Neuronal stem cell (in vitro differentiated cells): ENCODE results near the gene ADORA2A.

Source experiments
- DNase-seq: peaks from one replicate; pipeline ENCODE4 v3.0.0-alpha.2; 2013; ENCODE audit warnings: low spot score
- H2AFZ ChIP-seq: one replicate; pipeline ENCODE4 v1.6.1; 2013; ENCODE audit warnings: mild to moderate bottlenecking, low read length, inconsistent platforms
- H2AK5ac ChIP-seq: 2 replicates; pipeline ENCODE4 v1.6.1; 2013; ENCODE audit warnings: low read depth, mild to moderate bottlenecking, inconsistent platforms, low read length, moderate library complexity, mixed read lengths
- H2BK120ac ChIP-seq: 2 replicates; pipeline ENCODE4 v1.6.1; 2013; ENCODE audit warnings: low read depth, mild to moderate bottlenecking, inconsistent platforms, low read length, moderate library complexity, mixed read lengths
- H2BK12ac ChIP-seq: one replicate; pipeline ENCODE4 v1.6.1; 2013; ENCODE audit warnings: low read length, inconsistent platforms
- H2BK15ac ChIP-seq: 2 replicates; pipeline ENCODE4 v1.6.1; 2013; ENCODE audit warnings: mild to moderate bottlenecking, low read length, inconsistent platforms, mixed read lengths
- H2BK5ac ChIP-seq: one replicate; pipeline ENCODE4 v1.6.1; 2013; ENCODE audit warnings: inconsistent platforms, mild to moderate bottlenecking, low read length, moderate library complexity
- H3K14ac ChIP-seq: one replicate; pipeline ENCODE4 v1.6.1; 2013; ENCODE audit warnings: low read length, inconsistent platforms
- H3K18ac ChIP-seq: 2 replicates; pipeline ENCODE4 v1.6.1; 2013; ENCODE audit warnings: low read length, inconsistent platforms
- H3K23ac ChIP-seq: 2 replicates; pipeline ENCODE4 v1.6.1; 2013; ENCODE audit warnings: low read depth, mild to moderate bottlenecking, mixed read lengths, low read length, inconsistent platforms; ENCODE audit not compliant: poor library complexity
- H3K27ac ChIP-seq: replicated peaks from 3 replicates; pipeline ENCODE4 v1.5.1; 2013; ENCODE audit warnings: low read length, inconsistent platforms
- H3K27me3 ChIP-seq, 3 experiments: 2 replicates each; pipeline ENCODE4 v1.6.1; 2013; ENCODE audit warnings: low read length in 3 of 3, mild to moderate bottlenecking in 2 of 3, inconsistent platforms in 1 of 3, low read depth in 1 of 3, mixed read lengths in 1 of 3, moderate library complexity in 1 of 3; ENCODE audit not compliant: control insufficient read depth in 3 of 3, insufficient read depth in 3 of 3
- H3K36me3 ChIP-seq, 2 donors: replicated peaks in 1 of 2; 2 replicates each; pipeline ENCODE4 v1.6.1; 2013; ENCODE audit warnings: low read length in 2 of 2; ENCODE audit not compliant: control insufficient read depth in 2 of 2, insufficient read depth in 2 of 2
- H3K4ac ChIP-seq: 2 replicates; pipeline ENCODE4 v1.6.1; 2013; ENCODE audit warnings: inconsistent platforms, mild to moderate bottlenecking, low read length, moderate library complexity
- H3K4me1 ChIP-seq, 2 donors: 1 replicate in 1 of 2; 2 replicates in 1 of 2; pipeline ENCODE4 v1.6.1; 2013; ENCODE audit warnings: low read length in 2 of 2, low read depth in 1 of 2; ENCODE audit not compliant: control insufficient read depth in 2 of 2, insufficient read depth in 1 of 2
- H3K4me2 ChIP-seq: one replicate; pipeline ENCODE4 v1.6.1; 2013; ENCODE audit warnings: mild to moderate bottlenecking, low read length, inconsistent platforms; ENCODE audit not compliant: insufficient read depth, poor library complexity, severe bottlenecking
- H3K4me3 ChIP-seq, 2 donors: 2 replicates each; pipeline ENCODE4 v1.5.1; 2013; ENCODE audit warnings: low read length in 2 of 2, mild to moderate bottlenecking in 2 of 2, inconsistent platforms in 1 of 2, moderate library complexity in 1 of 2
- H3K79me1 ChIP-seq: one replicate; pipeline ENCODE4 v1.6.1; 2013; ENCODE audit warnings: low read depth, mild to moderate bottlenecking, inconsistent platforms, low read length, moderate library complexity
- H3K9ac ChIP-seq: one replicate; pipeline ENCODE4 v1.6.1; 2013; ENCODE audit warnings: mild to moderate bottlenecking, low read depth, low read length, inconsistent platforms; ENCODE audit not compliant: poor library complexity
- H3K9me3 ChIP-seq, 2 donors: replicated peaks in 1 of 2; 2 replicates each; pipeline versions ENCODE3 to v1.6.1; 2013; ENCODE audit warnings: low read length in 2 of 2, mild to moderate bottlenecking in 2 of 2, inconsistent platforms in 1 of 2, low read depth in 1 of 2, mixed read lengths in 1 of 2, moderate library complexity in 1 of 2; ENCODE audit not compliant: control insufficient read depth in 2 of 2, insufficient read depth in 1 of 2
- H4K8ac ChIP-seq: one replicate; pipeline ENCODE4 v1.6.1; 2013; ENCODE audit warnings: low read depth, mild to moderate bottlenecking, inconsistent platforms, low read length, moderate library complexity
- H4K91ac ChIP-seq: one replicate; pipeline ENCODE4 v1.6.1; 2013; ENCODE audit warnings: low read length, low read depth, mild to moderate bottlenecking, inconsistent platforms; ENCODE audit not compliant: poor library complexity
- WGBS, 2 donors: extraction: QIAGEN DNeasy Blood & Tissue Kit; methylation state at CpG; one replicate each; pipeline ENCODE4 v1.1.7; 2013; ENCODE audit warnings: missing lambda C conversion rate in 2 of 2, mixed read lengths in 1 of 2; ENCODE audit not compliant: insufficient read length in 2 of 2, insufficient replicate concordance in 1 of 2; ENCODE audit errors: extremely low coverage in 2 of 2; 5-methylcytosine and 5-hydroxymethylcytosine counted together

The ADORA2A gene

DNA sequence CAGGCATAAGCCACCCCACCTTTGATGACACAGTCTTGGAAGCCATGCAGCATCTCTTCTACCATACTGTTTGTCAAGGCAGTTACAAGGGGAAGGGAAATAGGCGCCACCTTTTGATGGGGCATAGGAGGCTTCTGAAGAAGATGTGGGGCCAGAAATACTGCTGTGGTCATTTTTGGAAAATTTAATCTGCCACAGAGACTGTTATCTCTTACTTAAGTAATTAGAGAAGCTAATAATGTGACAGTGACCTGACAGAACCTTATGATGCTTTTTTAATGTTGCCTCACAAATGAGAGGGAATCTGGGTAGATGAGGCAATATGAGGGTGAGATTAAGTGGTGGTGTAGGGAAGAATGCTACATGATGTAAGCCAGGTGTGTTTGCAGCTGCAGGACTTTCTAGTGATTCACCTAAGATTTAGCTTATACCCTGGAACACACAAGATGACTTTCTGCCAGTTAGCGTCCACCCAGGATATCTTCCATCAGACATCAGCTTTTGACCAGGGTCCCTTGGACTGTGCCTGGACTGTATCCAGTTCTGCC is 34.3 kb upstream of the ADORA2A start:
- Histone ChIP-seq H4K8ac (no peak overlapping the region), H3K27me3 (no peaks in the 10 kb centered on the region), H3K9me3 (no peaks in the 10 kb centered on the region), H3K14ac (no peak overlapping the region), H3K9ac (no peak overlapping the region), H2BK5ac (no peak overlapping the region), H3K18ac (no peak overlapping the region), H3K27ac (no peak overlapping the region), H3K4ac (no peak overlapping the region), H4K91ac (no peak overlapping the region), H2BK120ac (no peak overlapping the region), H3K4me1 (peaks cover 0 to 1% of the 10 kb centered on the region in 2 donors), H3K79me1 (peaks cover 2% of the 10 kb centered on the region), H3K23ac (no peak overlapping the region), H2BK12ac (no peak overlapping the region), H2AK5ac (no peak overlapping the region), H3K4me3 (no peak overlapping the region), H3K4me2 (no peak overlapping the region), H2AFZ (no peak overlapping the region), H3K36me3 (peaks cover 10 to 72% of the 10 kb centered on the region in 2 donors), H2BK15ac (no peak overlapping the region)
- no peak for DNase-seq
- WGBS, 2 donors, result no CpG with 5 or more reads among the region's 2 CpGs

DNA sequence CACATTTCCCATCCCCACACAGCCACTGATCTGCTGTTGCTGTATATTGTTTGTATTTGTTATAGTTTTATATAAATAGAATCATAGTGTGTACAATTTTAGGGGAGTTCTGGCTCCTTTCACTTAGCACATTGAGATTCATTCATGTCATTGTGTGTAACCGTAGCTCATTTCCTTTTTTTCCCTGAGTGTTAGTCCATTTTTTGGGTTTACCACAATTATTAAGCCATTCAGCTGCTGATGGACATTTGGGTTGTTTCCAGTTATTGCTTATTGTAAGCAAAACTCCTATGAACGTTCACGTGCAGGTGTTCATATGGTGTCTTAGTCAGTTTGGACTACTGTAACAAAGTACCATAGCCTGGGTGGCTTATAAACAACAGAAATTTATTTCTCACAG is 33.6 kb upstream of the ADORA2A start:
- no peak overlapping the region for H3K9ac ChIP-seq
- WGBS, 2 donors, result no CpG with 5 or more reads among the region's 3 CpGs

DNA sequence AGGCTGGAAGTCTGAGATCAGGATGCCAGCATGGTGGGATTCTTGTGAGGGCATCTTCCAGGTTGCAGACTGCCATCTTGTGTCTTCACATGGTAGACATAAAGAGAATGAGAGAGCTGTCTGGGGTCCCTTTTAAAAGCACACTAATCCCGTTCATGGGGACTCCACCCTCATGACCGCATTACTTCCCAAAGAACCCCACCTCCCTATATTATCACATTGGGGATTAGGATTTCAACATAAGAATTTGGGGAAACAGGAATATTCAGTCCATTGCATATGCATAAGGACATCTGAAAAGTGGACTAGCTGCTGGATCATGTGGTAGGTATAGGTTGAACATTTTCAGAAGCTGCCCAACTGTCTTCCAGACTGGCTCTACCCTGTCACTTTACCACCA is 33.1 kb upstream of the ADORA2A start:
- Histone ChIP-seq H3K9me3 (no peaks in the 10 kb centered on the region), H2BK15ac (no peak overlapping the region), H3K4ac (no peak overlapping the region), H2AK5ac (no peak overlapping the region), H3K4me1 (peaks cover 0 to 1% of the 10 kb centered on the region in 2 donors), H3K79me1 (peaks cover 2% of the 10 kb centered on the region), H3K36me3 (peaks cover 11 to 77% of the 10 kb centered on the region in 2 donors), H2AFZ (no peak overlapping the region), H2BK120ac (no peak overlapping the region), H3K4me3 (no peak overlapping the region), H3K14ac (no peak overlapping the region), H3K9ac (no peak overlapping the region), H4K91ac (no peak overlapping the region), H2BK12ac (no peak overlapping the region), H3K4me2 (no peak overlapping the region), H3K23ac (no peak overlapping the region), H3K18ac (no peak overlapping the region), H3K27ac (no peak overlapping the region), H4K8ac (no peak overlapping the region), H2BK5ac (no peak overlapping the region), H3K27me3 (no peaks in the 10 kb centered on the region)
- no CpG with 5 or more reads among the region's 2 CpGs for WGBS, 2 donors
- no peak for DNase-seq

More for the DNA sequence above, 33.6 kb upstream of the ADORA2A start:
- H3K4me1 ChIP-seq, result peaks cover 0 to 1% of the 10 kb centered on the region in 2 donors
- no peak overlapping the region for H3K23ac ChIP-seq
- no peak overlapping the region for H2BK12ac ChIP-seq
- H2BK120ac ChIP-seq, result no peak overlapping the region
- H3K14ac ChIP-seq, result no peak overlapping the region
- no peak overlapping the region for H4K91ac ChIP-seq
- peaks cover 11 to 75% of the 10 kb centered on the region in 2 donors for H3K36me3 ChIP-seq
- no peak overlapping the region for H3K27ac ChIP-seq
- no peak overlapping the region for H4K8ac ChIP-seq
- H3K18ac ChIP-seq, result no peak overlapping the region
- H3K4me2 ChIP-seq, result no peak overlapping the region
- no peak overlapping the region for H2BK15ac ChIP-seq
- no peak overlapping the region for H3K4me3 ChIP-seq
- no peaks in the 10 kb centered on the region for H3K27me3 ChIP-seq
- no peaks in the 10 kb centered on the region for H3K9me3 ChIP-seq
- peaks cover 2% of the 10 kb centered on the region for H3K79me1 ChIP-seq
- no peak overlapping the region for H2BK5ac ChIP-seq
- no peak for DNase-seq
- H2AFZ ChIP-seq, result no peak overlapping the region
- no peak overlapping the region for H3K4ac ChIP-seq
- H2AK5ac ChIP-seq, result no peak overlapping the region

DNA sequence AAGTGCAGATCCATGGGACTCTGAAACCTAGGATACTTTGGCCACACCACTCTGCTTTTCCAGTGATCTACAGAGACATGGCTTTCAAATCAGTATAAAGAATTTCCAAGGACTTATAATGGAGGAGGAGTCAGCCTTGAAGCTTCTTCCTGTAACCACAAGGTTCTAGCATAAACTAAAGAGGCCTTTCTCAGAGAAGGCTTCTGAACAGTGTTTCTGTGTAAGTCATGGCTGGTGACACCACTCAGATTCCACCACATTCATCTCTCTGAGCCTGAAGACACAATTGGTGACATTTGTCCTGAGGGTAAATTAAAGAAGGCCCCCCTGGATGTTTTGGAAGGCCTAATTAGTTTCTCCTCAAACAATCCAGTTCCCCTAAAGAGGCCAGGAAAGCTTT is 29.0 kb upstream of the ADORA2A start:
- Histone ChIP-seq H3K79me1 (no peaks in the 10 kb centered on the region), H2BK12ac (no peak overlapping the region), H3K9ac (no peak overlapping the region), H2AFZ (no peak overlapping the region), H3K36me3 (peaks cover 11 to 91% of the 10 kb centered on the region in 2 donors), H3K4me1 (peaks cover 0 to 1% of the 10 kb centered on the region in 2 donors), H4K91ac (no peak overlapping the region), H3K27ac (no peak overlapping the region), H4K8ac (no peak overlapping the region), H2BK5ac (no peak overlapping the region), H3K4me3 (no peak overlapping the region), H2BK15ac (no peak overlapping the region), H3K4ac (no peak overlapping the region), H3K27me3 (no peaks in the 10 kb centered on the region), H3K4me2 (no peak overlapping the region), H3K18ac (no peak overlapping the region), H3K14ac (no peak overlapping the region), H2BK120ac (no peak overlapping the region), H2AK5ac (no peak overlapping the region), H3K9me3 (no peaks in the 10 kb centered on the region), H3K23ac (no peak overlapping the region)
- no peak for DNase-seq
